Measurements from ENCODE around the gene OR8B8. TPM values are rescaled to one million over a fixed set of nuclear protein-coding genes. Genes with fewer than 3 reads are reported as not detected.
A peak's percentile ranks its signal among the peaks of the same experiment; 100 is the strongest.

The OR8B8 gene
- total RNA-seq, 1 experiment from 2014 or later: not detected

GRCh38 chr11:124424384-124424921 lies 21.0 kb downstream of the OR8B8 start, which contains the start of gene OR8B4:
TSS of gene OR8B4 (minus strand) at chr11:124424871. CDS start at chr11:124424871, 0 bp downstream.
- no peak within 1 kb of the TSS for H3K27ac Mint-ChIP-seq

GRCh38 chr11:124421043-124421442 lies 24.5 kb downstream of the OR8B8 start:
- CTCF ChIA-PET: interaction anchor here (1.1 kb wide), 1 partner anchor 116 kb away, joined by 3 read pairs; no protein-coding TSS in a partner anchor
- no peak overlapping the region for H3K4me3 Mint-ChIP-seq
- no peaks in the 10 kb centered on the region for H3K27me3 Mint-ChIP-seq (ENCODE audit: low read depth)
- H3K4me1 Mint-ChIP-seq: no peaks in the 10 kb centered on the region
- no peak for TF ChIP-seq KAT7 (CRISPR knock-in tag; IDR thresholded peaks at IDR 0.05; ENCODE audit: borderline replicate concordance)
- TF ChIP-seq NFYB (CRISPR knock-in tag; conservative IDR thresholded peaks at IDR 0.05; ENCODE audit: low read depth): no peak
- no peaks in the 10 kb centered on the region for H3K36me3 Mint-ChIP-seq
- H3K9me3 Mint-ChIP-seq: no peaks in the 10 kb centered on the region
- DNase-seq (ENCODE audit: low spot score): no peak
- no peak overlapping the region for H3K27ac Mint-ChIP-seq
- POLR2A ChIA-PET: interaction anchor here (0.6 kb wide), 1 partner anchor 972 kb away, joined by 3 read pairs; no protein-coding TSS in a partner anchor
- ATAC-seq: no peak

More at GRCh38 chr11:124424384-124424921, 21.0 kb downstream of the OR8B8 start, which contains the start of gene OR8B4:
- H3K27me3 Mint-ChIP-seq (ENCODE audit: low read depth): no peaks in the 10 kb centered on the region
- ATAC-seq (no peak), DNase-seq (ENCODE audit: low spot score) (no peak)
- no peaks in the 10 kb centered on the region for H3K4me1 Mint-ChIP-seq
- H3K36me3 Mint-ChIP-seq: no peaks in the 10 kb centered on the region; the same call in 1 of the 2 replicates
- no peak within 1 kb of the TSS for H3K4me3 Mint-ChIP-seq
- TF ChIP-seq HMGXB4 (CRISPR knock-in tag; IDR thresholded peaks at IDR 0.05) (no peak), NFE2L1 (CRISPR knock-in tag; IDR thresholded peaks at IDR 0.05) (no peak), ZNF263 (CRISPR knock-in tag; IDR thresholded peaks at IDR 0.05; ENCODE audit: low read depth) (no peak), ZMAT4 (CRISPR knock-in tag; IDR thresholded peaks at IDR 0.05) (no peak), AFF4 (CRISPR knock-in tag; IDR thresholded peaks at IDR 0.05; ENCODE audit: borderline replicate concordance) (no peak)
- peaks cover 3% of the 10 kb centered on the region for H3K9me3 Mint-ChIP-seq
- POLR2A ChIA-PET: no interaction called here
- CTCF ChIA-PET: no interaction called here

- Mint-ChIP-seq H3K9me3 (no peaks in the 10 kb centered on the region), H3K27ac (no peak overlapping the region), H3K4me1 (no peaks in the 10 kb centered on the region), H3K4me3 (no peak overlapping the region), H3K36me3 (no peaks in the 10 kb centered on the region), H3K27me3 (ENCODE audit: low read depth) (no peaks in the 10 kb centered on the region)
- no peak for DNase-seq (ENCODE audit: low spot score)
- POLR2A ChIA-PET: no interaction called here
- CTCF ChIA-PET: interaction anchor here (1.5 to 2.3 kb wide), 2 partner anchors 169 to 207 kb away, joined by 9 to 20 read pairs; partner anchors contain the start of gene TBRG1
- no peak for ATAC-seq
- TF ChIP-seq SOX15 (CRISPR knock-in tag; IDR thresholded peaks at IDR 0.05) (no peak), ESRRA (CRISPR knock-in tag; IDR thresholded peaks at IDR 0.05; ENCODE audit: borderline replicate concordance) (no peak), CTCF (IDR thresholded peaks at IDR 0.05) (peak; percentile 40), ZNF416 (CRISPR knock-in tag; IDR thresholded peaks at IDR 0.05) (no peak), PRDM15 (CRISPR knock-in tag; IDR thresholded peaks at IDR 0.05) (no peak), OVOL2 (CRISPR knock-in tag; IDR thresholded peaks at IDR 0.05; ENCODE audit: borderline replicate concordance) (no peak), HMGA2 (CRISPR knock-in tag; IDR thresholded peaks at IDR 0.05) (no peak), MXD4 (CRISPR knock-in tag; IDR thresholded peaks at IDR 0.05; ENCODE audit: borderline replicate concordance) (no peak)
These were observed 30.1 kb downstream of the OR8B8 start for GRCh38 chr11:124415356-124415923.
